ENCODE results near the gene LAMB2. TPM values are rescaled to one million over a fixed set of nuclear protein-coding genes. Genes with fewer than 3 reads are reported as not detected.

LAMB2 gene
- 100 to 1,000 TPM; 293 to 476 (median 348) TPM for total RNA-seq

DNA sequence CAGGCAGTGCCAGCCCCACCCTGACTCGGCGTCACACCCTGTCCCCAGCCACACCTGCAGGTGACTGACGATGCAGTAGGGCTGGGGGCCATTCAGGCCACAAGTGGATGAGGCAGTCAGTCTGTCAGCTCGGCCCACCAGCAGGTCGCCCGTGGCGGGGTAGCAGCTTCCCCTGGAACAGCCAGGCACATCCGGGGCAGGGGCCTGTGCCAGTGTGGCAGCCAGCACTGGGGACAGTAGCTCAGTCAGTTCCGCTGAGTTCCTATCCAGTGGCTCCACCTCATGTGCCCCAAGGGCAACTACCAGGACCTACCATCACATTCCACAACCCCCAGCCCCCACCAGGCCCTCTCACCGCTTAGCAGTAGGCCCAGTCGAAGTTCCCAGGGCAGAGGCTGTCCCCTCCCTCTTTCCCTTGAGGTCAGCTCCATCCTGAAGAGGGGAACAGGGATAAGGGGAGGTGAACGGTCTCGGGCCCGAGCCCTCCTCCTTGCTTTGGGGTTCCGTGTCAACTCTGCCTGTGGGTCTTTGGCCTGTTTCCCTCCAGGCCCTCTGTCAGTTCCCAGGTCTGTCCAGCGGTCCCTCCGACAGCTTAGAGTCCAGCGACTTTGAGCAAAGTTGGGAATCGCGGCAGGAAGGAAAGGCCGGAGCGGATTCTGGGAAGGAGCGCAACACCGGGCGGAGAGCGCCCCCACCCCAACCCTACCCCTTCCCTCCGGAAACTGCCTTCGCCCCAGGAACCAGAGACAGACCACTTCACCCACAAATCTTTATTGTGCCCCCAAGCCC is at the start of gene LAMB2:
TSS of gene LAMB2 (minus strand) at position 614 of the 789 bp plus-strand sequence. CDS start at position 431, 183 bp downstream.
- Histone ChIP-seq H3K27ac (peak within 1 kb of the TSS; percentile 64 to 87 (median 74)), H3K27me3 (no peaks in the 10 kb centered on the region), H3K4me3 (peak within 1 kb of the TSS; percentile 37 to 66 (median 50)), H3K9me3 (no peaks in the 10 kb centered on the region), H3K36me3 (peaks cover 0 to 13% (median 0%) of the 10 kb centered on the region in 3 donors), H3K4me1 (peaks cover 0 to 37% (median 0%) of the 10 kb centered on the region in 4 donors)
- peak in 2 of 3 donors; percentile 78 to 83 for DNase-seq
- TF ChIP-seq POLR2A (IDR thresholded peaks at IDR 0.05) (peak; percentile 48 to 64), CTCF (IDR thresholded peaks at IDR 0.05) (no peak)

- no peak for TF ChIP-seq CTCF (IDR thresholded peaks at IDR 0.05)
- no peak for TF ChIP-seq POLR2A (IDR thresholded peaks at IDR 0.05)
- H3K27me3 ChIP-seq, result no peaks in the 10 kb centered on the region
- no peak overlapping the region for H3K27ac ChIP-seq
- H3K9me3 ChIP-seq, result no peaks in the 10 kb centered on the region
- H3K4me3 ChIP-seq, result no peak overlapping the region
- H3K36me3 ChIP-seq, result no peaks in the 10 kb centered on the region
- DNase-seq, result no peak
- H3K4me1 ChIP-seq, result no peaks in the 10 kb centered on the region
Observed at GRCh38 chr3:49181351-49181750, 48.5 kb upstream of the LAMB2 start.

DNA sequence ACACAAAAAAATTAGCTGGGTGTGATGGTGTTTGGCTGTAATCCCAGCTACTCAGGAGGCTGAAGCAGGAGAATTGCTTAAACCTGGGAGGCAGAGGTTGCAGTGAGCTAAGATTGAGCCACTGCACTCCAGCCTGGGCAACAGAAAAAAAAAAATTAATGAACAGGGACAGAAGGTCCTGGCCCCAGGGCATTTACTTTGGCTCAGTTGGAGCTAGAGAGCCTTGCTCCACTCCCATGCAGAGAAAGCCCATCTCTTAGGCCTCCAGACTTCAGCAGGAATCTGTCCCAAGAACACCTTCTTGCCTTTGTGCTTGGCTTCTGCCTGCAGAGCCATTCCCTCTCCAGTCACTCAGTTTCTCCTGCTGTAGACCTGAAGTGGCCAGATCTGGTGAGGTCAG is 47.3 kb upstream of the LAMB2 start:
- Histone ChIP-seq H3K9me3 (no peaks in the 10 kb centered on the region), H3K4me3 (no peak overlapping the region), H3K36me3 (no peaks in the 10 kb centered on the region), H3K27me3 (no peaks in the 10 kb centered on the region), H3K4me1 (no peaks in the 10 kb centered on the region), H3K27ac (no peak overlapping the region)
- no peak for TF ChIP-seq CTCF (IDR thresholded peaks at IDR 0.05)
- TF ChIP-seq POLR2A (IDR thresholded peaks at IDR 0.05), result no peak
- no peak for DNase-seq

DNA sequence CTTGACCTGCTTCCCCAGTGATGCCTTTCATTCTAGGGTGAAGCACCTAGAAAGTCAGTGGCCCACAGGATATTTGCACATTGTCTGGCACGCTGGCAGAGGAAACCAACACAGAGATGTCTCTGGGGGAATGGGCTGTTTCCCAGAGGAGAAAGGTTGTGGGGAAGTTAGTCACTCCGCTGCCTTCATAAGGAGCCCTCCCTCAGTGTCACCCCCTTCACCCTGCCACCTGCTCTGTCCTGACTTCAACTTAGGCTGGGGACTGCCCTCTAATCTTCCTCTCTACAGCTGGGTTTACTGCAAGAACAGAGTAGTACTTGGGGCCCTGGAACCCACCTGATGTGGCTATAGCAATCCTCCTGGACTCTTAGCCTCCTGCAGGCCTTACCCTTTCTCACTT is 44.2 kb upstream of the LAMB2 start:
- no peak for DNase-seq
- H3K4me3 ChIP-seq, result no peak overlapping the region
- H3K27ac ChIP-seq, result no peak overlapping the region
- TF ChIP-seq POLR2A (IDR thresholded peaks at IDR 0.05) (no peak), CTCF (IDR thresholded peaks at IDR 0.05) (no peak)
- H3K36me3 ChIP-seq, result no peaks in the 10 kb centered on the region
- H3K4me1 ChIP-seq, result peaks cover 0 to 24% (median 0%) of the 10 kb centered on the region in 4 donors
- no peaks in the 10 kb centered on the region for H3K27me3 ChIP-seq
- H3K9me3 ChIP-seq, result no peaks in the 10 kb centered on the region

DNA sequence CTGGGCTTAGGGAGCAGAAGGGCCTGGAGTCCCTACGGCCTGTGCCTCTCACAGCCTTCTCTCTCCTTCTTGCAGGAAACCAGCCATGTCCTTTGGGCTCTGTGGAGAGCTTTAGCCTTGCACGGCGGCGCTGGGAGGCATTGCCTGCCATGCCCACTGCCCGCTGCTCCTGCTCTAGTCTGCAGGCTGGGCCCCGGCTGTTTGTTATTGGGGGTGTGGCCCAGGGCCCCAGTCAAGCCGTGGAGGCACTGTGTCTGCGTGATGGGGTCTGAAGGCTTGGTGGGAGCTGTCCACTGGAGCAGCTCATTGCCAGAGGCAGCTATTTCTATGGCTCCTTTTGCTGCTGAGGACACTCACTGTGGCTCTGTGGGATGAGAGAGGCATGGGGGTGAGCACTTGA is 42.7 kb upstream of the LAMB2 start:
- H3K4me3 ChIP-seq, result no peak overlapping the region
- TF ChIP-seq POLR2A (IDR thresholded peaks at IDR 0.05) (no peak), CTCF (IDR thresholded peaks at IDR 0.05) (no peak)
- no peak for DNase-seq
- no peaks in the 10 kb centered on the region for H3K27me3 ChIP-seq
- no peaks in the 10 kb centered on the region for H3K36me3 ChIP-seq
- peaks cover 0 to 29% (median 4%) of the 10 kb centered on the region in 4 donors for H3K4me1 ChIP-seq
- no peaks in the 10 kb centered on the region for H3K9me3 ChIP-seq
- no peak overlapping the region for H3K27ac ChIP-seq

All from Peyer's patch (tissue), 4 donors.